ENCODE results near the gene PDLIM3. TPM values are rescaled to one million over a fixed set of nuclear protein-coding genes. Genes with fewer than 3 reads are reported as not detected.

Gene PDLIM3
- total RNA-seq, 1 experiment from 2014 or later, result 3.3 TPM

- Histone ChIP-seq H3K27ac (no peak overlapping the region), H3K9me2 (ENCODE audit: insufficient read depth) (no peaks in the 10 kb centered on the region), H3K36me3 (ENCODE audit: low read depth) (no peaks in the 10 kb centered on the region), H3K4me2 (no peak overlapping the region), H2AFZ (no peak overlapping the region), H3K4me1 (replicated peaks; ENCODE audit: insufficient read depth) (no peaks in the 10 kb centered on the region), H3K9me3 (ENCODE audit: insufficient read depth, low read depth) (no peaks in the 10 kb centered on the region), H3F3A (ENCODE audit: insufficient read depth, low read depth) (no peaks in the 10 kb centered on the region), H3K79me2 (ENCODE audit: low read depth) (no peaks in the 10 kb centered on the region), H3K4me3 (no peak overlapping the region), H4K20me1 (ENCODE audit: insufficient read depth) (no peaks in the 10 kb centered on the region), H3K27me3 (ENCODE audit: insufficient read depth, low read depth) (no peaks in the 10 kb centered on the region)
- TF ChIP-seq CTCF (conservative IDR thresholded peaks at IDR 0.05), result no peak
- TF ChIP-seq EZH2 (IDR thresholded peaks at IDR 0.05; ENCODE audit: low read depth), result no peak
- CTCF ChIA-PET, result no interaction called here
- intact Hi-C loops (cut with micrococcal nuclease; ENCODE audit: unreplicated experiment), result no loop called here
- no TSS peak for BruUV-seq (replicated peaks)
- DNase-seq, result no peak
- POLR2A ChIA-PET (ENCODE audit: unreplicated experiment), result no interaction called here
Observed at GRCh38 chr4:185464887-185465286, 70.4 kb downstream of the PDLIM3 start.

- CTCF ChIA-PET, result no interaction called here
- Histone ChIP-seq H3K27ac (no peak overlapping the region), H3K9me3 (ENCODE audit: insufficient read depth, low read depth) (no peaks in the 10 kb centered on the region), H3K79me2 (ENCODE audit: low read depth) (no peaks in the 10 kb centered on the region), H2AFZ (no peak overlapping the region), H3K36me3 (ENCODE audit: low read depth) (no peaks in the 10 kb centered on the region), H3K27me3 (ENCODE audit: insufficient read depth, low read depth) (no peaks in the 10 kb centered on the region), H4K20me1 (ENCODE audit: insufficient read depth) (no peaks in the 10 kb centered on the region), H3K4me3 (no peak overlapping the region), H3F3A (ENCODE audit: insufficient read depth, low read depth) (no peaks in the 10 kb centered on the region), H3K4me2 (no peak overlapping the region), H3K9me2 (ENCODE audit: insufficient read depth) (no peaks in the 10 kb centered on the region), H3K4me1 (replicated peaks; ENCODE audit: insufficient read depth) (no peaks in the 10 kb centered on the region)
- intact Hi-C loops (cut with micrococcal nuclease; ENCODE audit: unreplicated experiment), result no loop called here
- DNase-seq, result no peak
- BruUV-seq (replicated peaks), result no TSS peak
- POLR2A ChIA-PET (ENCODE audit: unreplicated experiment), result no interaction called here
- TF ChIP-seq CTCF (conservative IDR thresholded peaks at IDR 0.05), result no peak
- TF ChIP-seq EZH2 (IDR thresholded peaks at IDR 0.05; ENCODE audit: low read depth), result no peak
Observed at GRCh38 chr4:185464183-185464582, 71.1 kb downstream of the PDLIM3 start.

GRCh38 chr4:185463541-185463940, 71.8 kb downstream of the PDLIM3 start:
- Histone ChIP-seq H3K9me2 (ENCODE audit: insufficient read depth) (no peaks in the 10 kb centered on the region), H3K9me3 (ENCODE audit: insufficient read depth, low read depth) (no peaks in the 10 kb centered on the region), H3K27me3 (ENCODE audit: insufficient read depth, low read depth) (no peaks in the 10 kb centered on the region), H3K4me1 (replicated peaks; ENCODE audit: insufficient read depth) (no peaks in the 10 kb centered on the region), H3K79me2 (ENCODE audit: low read depth) (no peaks in the 10 kb centered on the region), H4K20me1 (ENCODE audit: insufficient read depth) (no peaks in the 10 kb centered on the region), H3K36me3 (ENCODE audit: low read depth) (no peaks in the 10 kb centered on the region), H2AFZ (no peak overlapping the region), H3K4me3 (no peak overlapping the region), H3F3A (ENCODE audit: insufficient read depth, low read depth) (no peaks in the 10 kb centered on the region), H3K27ac (no peak overlapping the region), H3K4me2 (no peak overlapping the region)
- no TSS peak for BruUV-seq (replicated peaks)
- POLR2A ChIA-PET (ENCODE audit: unreplicated experiment), result no interaction called here
- intact Hi-C loops (cut with micrococcal nuclease; ENCODE audit: unreplicated experiment), result no loop called here
- no peak for TF ChIP-seq EZH2 (IDR thresholded peaks at IDR 0.05; ENCODE audit: low read depth)
- TF ChIP-seq CTCF (conservative IDR thresholded peaks at IDR 0.05), result no peak
- DNase-seq, result no peak
- CTCF ChIA-PET, result no interaction called here
